Measurements from ENCODE around the gene CPED1. TPM values are rescaled to one million over a fixed set of nuclear protein-coding genes. Genes with fewer than 3 reads are reported as not detected.

CPED1 gene
- total RNA-seq, 1 experiment from 2014 or later, result 0.13 TPM

DNA sequence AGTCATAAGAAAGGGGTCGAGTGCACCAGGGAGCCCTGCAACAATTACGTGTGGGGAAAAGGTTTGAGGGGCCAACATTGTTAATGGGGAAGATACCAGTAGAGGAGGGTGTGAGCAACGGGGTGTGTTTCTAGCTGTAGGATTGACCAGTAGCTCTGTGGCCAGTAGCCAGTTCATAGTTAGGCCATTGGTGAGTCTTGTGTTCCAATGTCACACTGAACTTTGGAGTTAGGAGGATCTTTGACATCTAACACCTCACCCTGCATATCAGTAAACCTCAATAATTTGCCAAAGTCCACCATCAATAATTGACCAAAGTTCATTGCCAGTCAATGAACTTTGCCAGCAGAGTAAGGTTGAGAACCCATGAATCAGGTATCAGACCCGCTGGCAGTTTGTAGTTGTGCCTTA is 168.8 kb downstream of the CPED1 start:
- H3K27me3 Mint-ChIP-seq (ENCODE audit: low read depth), result peaks cover 1% of the 10 kb centered on the region; the same call in 1 of the 2 replicates
- Histone ChIP-seq H3K9me3 (ENCODE audit: control insufficient read depth, low read depth, low read length) (no peaks in the 10 kb centered on the region), H2BK20ac (ENCODE audit: low read depth, low read length, poor library complexity, severe bottlenecking) (no peak overlapping the region), H2BK120ac (ENCODE audit: low read depth, low read length, poor library complexity, severe bottlenecking) (no peak overlapping the region), H3K27ac (ENCODE audit: insufficient read length, low read depth, low read length) (no peak overlapping the region), H4K8ac (replicated peaks; ENCODE audit: insufficient read length, low read depth, low read length) (no peak overlapping the region), H2AK5ac (ENCODE audit: insufficient read length, low read length) (no peak overlapping the region), H4K91ac (ENCODE audit: insufficient read length, low read depth, low read length) (no peak overlapping the region), H3K27me3 (ENCODE audit: insufficient read depth, low read length) (no peaks in the 10 kb centered on the region; the same call in 1 of the 2 replicates), H3K4ac (ENCODE audit: low read depth, low read length) (no peak overlapping the region), H2BK5ac (ENCODE audit: insufficient read length, low read length) (no peak overlapping the region), H2AFZ (ENCODE audit: low read length) (no peak overlapping the region), H3K4me2 (ENCODE audit: insufficient read depth, insufficient read length, low read length) (no peak overlapping the region), H3K23ac (ENCODE audit: insufficient read length, low read depth, low read length) (no peak overlapping the region), H3K23me2 (ENCODE audit: insufficient read length, low read depth, low read length, poor library complexity, severe bottlenecking) (no peaks in the 10 kb centered on the region), H3K56ac (ENCODE audit: insufficient read length, low read depth, low read length) (no peak overlapping the region), H3K9ac (ENCODE audit: extremely low read depth, insufficient read length, low read length) (no peak overlapping the region), H3K4me1 (ENCODE audit: insufficient read depth, low read length) (no peaks in the 10 kb centered on the region), H3T11ph (ENCODE audit: low read length) (no peak overlapping the region), H4K20me1 (ENCODE audit: control insufficient read depth, insufficient read depth, insufficient read length) (no peaks in the 10 kb centered on the region), H3K18ac (ENCODE audit: insufficient read length, low read depth, low read length) (no peak overlapping the region), H3K14ac (ENCODE audit: insufficient read depth, low read length) (no peak overlapping the region), H2BK12ac (ENCODE audit: insufficient read length, low read depth, low read length) (no peak overlapping the region), H3K79me2 (ENCODE audit: insufficient read depth, low read length) (no peaks in the 10 kb centered on the region), H4K5ac (ENCODE audit: insufficient read length, low read depth, low read length) (no peak overlapping the region), H2BK15ac (ENCODE audit: low read depth, low read length) (no peak overlapping the region), H3K79me1 (ENCODE audit: insufficient read depth, low read depth, low read length, poor library complexity, severe bottlenecking) (no peaks in the 10 kb centered on the region)
- no peaks in the 10 kb centered on the region for H3K9me3 Mint-ChIP-seq
- no peak overlapping the region for H3K4me3 Mint-ChIP-seq
- no peaks in the 10 kb centered on the region for H3K4me1 Mint-ChIP-seq
- WGBS (ENCODE audit: extremely low coverage, insufficient read length, low lambda C conversion rate), result no CpG with 5 or more reads among the region's 4 CpGs
- no peak for DNase-seq
- no peak overlapping the region for H3K27ac Mint-ChIP-seq
- H3K36me3 Mint-ChIP-seq (ENCODE audit: insufficient read depth in 1 of 3, low read depth in 3 of 3), result no peaks in the 10 kb centered on the region
- no peak for TF ChIP-seq CTCF (conservative IDR thresholded peaks at IDR 0.05)

All from H9 (cell line).